Measurements from ENCODE around the gene LCE1D.

The LCE1D gene, protein sequence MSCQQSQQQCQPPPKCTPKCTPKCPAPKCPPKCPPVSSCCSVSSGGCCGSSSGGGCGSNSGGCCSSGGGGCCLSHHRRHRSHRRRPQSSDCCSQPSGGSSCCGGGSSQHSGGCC

DNA sequence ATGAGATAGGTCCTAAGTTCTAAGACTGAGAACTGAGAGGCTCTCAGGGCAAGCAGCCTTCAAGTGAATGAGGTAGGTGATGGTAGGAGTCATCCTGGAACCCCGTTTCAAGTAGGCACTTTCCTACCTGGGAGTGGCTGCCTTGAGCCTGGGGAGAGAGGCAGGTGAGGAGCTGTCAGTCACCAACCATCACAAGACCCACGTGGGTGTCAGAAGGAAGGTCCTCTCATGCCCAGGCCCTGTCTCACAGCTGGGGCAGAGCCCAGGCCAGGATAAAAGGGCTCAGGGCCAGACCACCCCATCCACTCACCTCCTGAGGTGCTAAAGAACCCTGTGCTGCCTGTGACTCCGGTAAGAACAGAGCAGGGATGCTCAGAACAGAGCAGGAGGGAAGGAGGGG, at the start of gene LCE1D:
Gene LCE1D, plus strand, starts transcription at position 301 of the 400 bp plus-strand sequence. CDS start 1,074 bp downstream, outside the sequence.
- DNase-seq (ENCODE audit: low read depth in 3 of 3): no peak

DNA sequence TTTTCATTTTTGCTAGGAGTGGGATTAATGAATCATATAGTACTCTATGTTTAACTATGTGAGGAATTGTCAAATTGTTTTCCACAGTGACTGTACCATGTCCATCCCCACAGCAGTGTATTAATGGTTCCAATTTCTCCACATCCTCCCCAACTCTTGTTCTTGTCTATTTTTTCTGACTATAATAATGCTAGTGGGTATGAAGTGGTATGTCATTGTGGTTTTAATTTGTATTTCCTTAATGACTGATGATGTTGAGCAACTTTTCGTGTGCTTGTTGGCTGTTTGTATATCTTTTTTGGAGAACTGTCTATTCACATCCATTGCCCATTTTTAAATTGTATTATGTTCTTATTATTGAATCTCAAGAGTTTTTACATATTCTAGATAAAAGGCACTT, 48.7 kb upstream of the LCE1D start:
- no peak for DNase-seq (ENCODE audit: low read depth in 3 of 3)

DNA sequence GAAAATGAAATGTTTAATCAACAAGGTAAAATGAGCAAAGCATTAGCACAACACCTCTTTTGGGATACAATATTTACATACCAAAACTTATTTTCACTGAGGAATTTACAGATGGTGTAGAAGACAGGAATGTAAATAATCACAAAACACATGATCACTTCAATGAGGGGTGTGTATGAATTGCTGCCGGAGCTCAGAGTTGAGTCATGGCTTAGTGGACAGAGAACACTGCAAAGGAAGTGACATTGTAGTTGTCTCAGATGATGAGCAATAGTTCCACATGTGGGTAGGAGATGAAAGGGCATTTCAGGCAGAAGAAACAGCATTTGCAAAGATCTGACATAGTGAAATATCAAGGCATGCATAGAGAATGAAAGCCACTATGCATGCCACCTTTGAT, 44.3 kb upstream of the LCE1D start:
- no peak for DNase-seq (ENCODE audit: low read depth in 3 of 3)

DNA sequence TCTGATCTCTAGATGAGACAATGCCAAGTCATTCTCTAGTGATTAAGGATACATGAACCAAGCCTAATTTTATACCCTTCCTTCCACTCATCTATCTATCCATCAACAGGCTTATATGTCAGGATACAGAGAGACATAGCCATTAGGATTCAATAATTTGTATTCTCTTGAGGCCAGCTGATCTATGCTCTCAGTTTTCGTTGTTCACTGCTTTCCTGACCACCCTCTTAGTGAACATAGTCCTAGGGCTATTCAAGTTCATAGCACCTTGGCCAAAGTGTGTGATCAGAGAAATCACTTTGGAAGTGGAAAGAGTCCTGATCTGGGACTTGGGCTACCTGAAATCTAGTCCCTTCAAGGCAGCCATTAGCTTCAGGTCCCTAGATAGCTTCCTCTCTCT, 42.9 kb upstream of the LCE1D start:
- DNase-seq (ENCODE audit: low read depth in 3 of 3): no peak

DNA sequence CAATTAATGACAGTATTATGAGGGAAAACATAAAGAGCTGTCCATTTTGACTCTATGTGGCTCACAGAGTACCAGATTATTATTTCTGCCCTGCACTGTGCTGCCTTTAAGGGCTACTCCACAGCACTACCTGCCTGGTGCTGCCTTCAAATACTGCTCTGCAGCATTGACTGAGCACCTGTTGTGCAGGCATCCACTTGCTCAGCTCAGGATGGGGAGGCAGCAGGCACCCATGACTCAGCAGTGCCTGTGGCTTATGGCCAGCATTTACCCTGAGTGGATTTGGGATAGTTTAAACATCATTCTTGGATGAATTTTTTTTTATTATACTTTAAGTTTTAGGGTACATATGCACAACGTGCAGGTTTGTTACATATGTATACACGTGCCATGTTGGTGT, 39.6 kb upstream of the LCE1D start:
- no peak for DNase-seq (ENCODE audit: low read depth in 3 of 3)

DNA sequence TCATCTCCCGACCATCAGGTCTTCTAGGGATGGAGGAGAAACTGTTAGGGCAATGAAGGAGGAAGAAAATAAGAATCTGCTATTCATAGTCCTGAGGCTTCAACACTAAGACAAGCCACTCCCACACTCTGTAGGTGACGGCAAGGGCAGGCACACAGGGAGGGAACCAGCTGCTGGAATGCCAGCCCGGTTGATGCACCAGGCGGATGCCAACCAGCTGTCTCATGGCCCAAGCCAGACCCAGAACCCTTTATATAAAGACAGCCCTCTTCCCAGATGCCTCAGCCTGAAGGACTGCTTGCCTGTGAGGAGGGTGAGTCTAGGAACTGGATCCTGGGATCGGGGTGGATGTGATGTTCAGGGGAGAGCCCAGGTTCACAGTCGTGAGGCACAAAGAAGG, 38.8 kb upstream of the LCE1D start, which contains the start of gene KPRP:
Gene KPRP, plus strand, starts transcription at position 279 of the 400 bp plus-strand sequence. CDS start 1,564 bp downstream, outside the sequence.
- no peak for DNase-seq (ENCODE audit: low read depth in 3 of 3)

DNA sequence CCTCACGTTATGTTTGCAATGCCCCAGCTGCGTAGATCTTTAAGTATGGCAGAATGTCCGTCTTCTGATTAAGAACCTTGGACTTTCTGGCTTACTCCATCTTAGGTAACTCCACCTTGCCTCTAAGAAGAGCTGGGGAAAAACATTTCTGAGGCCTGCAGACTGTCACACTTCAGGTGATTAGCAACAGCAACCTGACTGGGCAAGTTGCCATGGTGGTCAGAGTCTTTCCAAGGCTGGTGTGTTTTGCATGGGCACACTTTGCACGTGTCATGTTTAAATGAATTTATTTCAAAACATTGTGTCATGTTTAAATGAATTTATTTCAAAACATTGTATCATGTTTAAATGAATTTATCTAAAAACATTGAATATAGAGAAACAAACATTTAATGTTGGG, 37.9 kb upstream of the LCE1D start:
- no peak for DNase-seq (ENCODE audit: low read depth in 3 of 3)

DNA sequence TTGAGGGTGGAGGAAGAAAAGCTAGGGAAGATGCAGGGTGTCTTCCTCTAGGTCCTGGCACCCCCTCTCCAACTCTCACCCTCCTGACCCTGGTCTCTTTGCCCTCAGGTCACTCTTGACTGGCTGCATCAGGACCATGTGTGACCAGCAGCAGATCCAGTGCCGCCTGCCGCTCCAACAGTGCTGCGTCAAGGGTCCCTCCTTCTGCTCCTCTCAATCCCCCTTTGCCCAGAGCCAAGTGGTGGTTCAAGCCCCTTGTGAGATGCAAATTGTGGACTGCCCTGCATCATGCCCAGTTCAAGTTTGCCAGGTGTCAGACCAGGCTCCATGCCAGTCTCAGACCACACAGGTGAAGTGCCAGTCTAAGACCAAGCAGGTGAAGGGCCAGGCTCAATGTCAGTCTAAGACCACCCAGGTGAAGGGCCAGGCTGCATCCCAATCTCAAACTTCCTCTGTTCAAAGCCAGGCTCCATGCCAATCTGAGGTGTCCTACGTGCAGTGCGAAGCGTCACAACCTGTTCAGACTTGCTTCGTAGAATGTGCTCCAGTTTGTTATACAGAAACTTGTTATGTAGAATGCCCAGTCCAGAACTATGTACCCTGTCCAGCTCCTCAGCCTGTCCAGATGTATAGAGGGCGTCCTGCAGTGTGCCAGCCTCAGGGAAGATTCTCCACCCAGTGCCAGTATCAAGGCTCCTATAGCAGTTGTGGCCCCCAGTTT, 36.9 kb upstream of the LCE1D start:
- no peak for DNase-seq (ENCODE audit: low read depth in 3 of 3)

DNA sequence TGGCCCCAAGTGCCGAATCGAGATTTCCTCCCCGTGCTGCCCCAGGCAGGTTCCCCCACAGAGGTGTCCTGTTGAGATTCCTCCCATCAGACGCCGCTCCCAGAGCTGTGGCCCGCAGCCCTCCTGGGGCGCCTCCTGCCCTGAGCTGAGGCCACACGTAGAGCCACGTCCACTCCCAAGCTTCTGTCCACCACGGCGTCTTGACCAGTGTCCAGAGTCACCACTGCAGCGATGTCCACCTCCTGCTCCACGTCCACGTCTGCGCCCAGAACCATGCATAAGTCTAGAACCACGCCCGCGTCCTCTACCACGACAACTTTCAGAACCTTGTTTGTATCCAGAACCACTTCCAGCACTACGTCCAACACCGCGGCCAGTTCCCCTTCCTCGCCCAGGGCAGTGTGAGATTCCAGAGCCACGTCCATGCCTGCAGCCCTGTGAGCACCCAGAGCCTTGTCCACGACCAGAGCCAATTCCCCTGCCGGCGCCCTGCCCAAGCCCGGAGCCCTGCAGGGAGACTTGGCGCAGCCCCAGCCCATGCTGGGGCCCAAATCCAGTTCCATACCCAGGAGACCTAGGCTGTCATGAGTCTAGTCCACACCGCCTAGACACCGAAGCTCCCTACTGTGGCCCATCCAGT, 35.9 kb upstream of the LCE1D start:
- DNase-seq (ENCODE audit: low read depth in 3 of 3): no peak

DNA sequence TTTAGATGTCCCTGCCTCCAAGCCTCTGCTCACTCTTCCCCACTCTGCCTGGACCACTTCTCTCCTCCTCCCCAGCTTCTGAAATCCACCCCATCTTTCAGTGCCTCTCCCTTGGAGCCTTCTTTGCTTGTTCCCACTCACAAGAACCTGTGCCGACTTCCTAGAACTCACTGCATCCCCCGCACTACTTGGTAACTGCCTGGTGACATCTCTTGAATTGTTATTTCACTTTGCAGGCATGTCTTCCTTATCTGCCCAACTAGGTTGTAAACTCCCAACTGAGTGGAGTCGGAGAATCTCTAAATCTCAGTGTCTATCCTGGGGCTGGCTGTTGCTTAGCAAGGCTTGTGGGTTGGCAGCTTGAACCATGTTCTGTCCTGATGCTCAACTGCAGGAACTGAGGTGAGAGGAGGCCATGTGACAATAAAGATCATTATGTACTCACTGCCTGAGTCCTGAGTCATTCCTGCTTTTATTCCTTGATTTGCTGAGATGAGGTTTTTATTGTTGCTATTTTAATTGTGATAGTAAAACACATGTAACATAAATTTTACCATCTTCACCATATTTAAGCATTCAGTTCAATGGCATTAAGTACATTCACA, 34.8 kb upstream of the LCE1D start:
- no peak for DNase-seq (ENCODE audit: low read depth in 3 of 3)

DNA sequence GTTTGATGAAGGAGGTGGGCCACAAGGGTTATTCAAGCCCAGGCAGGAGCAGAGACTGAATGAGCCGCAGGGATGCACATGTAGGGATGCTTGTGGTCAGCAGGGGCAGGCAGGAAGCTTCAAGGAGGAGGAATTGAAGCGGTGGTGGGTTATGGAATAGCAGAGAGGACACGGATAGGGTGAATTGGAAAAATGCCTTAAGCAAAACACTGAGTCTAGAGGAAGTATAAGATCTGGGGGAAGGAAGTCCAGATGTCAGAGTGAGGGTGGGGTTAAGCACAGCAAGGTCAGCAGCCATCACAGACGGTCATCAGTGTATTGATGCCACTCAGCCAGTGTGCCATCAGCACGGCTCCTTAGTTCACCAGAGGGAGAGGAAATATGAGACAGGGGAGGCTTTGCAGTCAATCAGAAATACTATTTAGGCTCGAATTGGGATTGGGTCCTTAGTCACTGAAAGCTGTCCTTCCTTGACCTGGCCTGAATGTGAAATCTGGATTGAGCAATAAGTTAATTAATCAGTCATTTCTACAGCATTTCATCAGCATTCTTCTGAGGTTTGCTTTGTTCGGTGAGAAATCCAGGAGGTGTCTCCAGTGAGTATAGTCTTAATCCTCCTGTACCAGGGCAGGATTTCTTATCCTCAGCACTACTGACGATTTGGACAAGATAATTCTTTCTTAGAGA, 27.5 kb upstream of the LCE1D start:
- DNase-seq (ENCODE audit: low read depth in 3 of 3): no peak

DNA sequence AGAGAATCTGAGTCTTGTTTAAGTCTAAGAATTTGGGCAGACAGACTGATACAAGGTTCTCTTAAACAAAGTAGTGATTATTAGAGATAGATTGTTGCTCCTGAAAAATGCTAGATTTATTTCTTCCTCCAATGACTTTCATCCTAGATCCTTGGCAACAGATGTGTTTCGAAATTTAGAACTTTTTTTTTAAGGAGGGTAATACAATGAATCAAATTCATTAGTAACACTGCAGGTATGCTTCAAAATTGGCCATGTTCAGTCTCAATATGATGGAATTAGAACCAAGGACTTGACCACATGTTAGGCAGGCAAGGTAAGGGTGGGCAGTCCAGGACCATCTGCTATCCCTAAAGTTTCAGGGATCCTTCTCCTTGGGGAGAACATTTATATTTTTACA, 26.1 kb upstream of the LCE1D start:
- DNase-seq (ENCODE audit: low read depth in 3 of 3): no peak

DNA sequence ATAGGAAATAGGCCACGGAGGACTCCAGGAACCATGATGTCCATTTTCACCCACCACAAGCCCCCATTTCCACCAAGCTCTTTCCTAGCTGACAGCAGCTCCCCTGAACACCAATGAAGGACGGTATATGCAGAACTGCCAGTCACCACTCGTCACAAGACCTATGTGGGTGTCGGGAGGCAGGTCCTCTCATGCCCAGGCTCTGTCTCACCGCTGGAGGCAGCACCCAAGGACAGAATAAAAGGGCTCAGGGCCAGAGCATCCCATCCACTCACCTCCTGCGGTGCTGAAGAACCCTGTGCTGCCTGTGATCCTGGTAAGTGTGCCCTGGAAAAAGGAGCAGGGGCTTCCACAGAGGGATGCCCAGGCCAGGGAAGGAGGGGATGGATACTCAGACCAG, 21.6 kb upstream of the LCE1D start, which contains the start of gene LCE1F:
Gene LCE1F, plus strand, starts transcription at position 266 of the 400 bp plus-strand sequence. CDS start 1,232 bp downstream, outside the sequence.
- no peak for DNase-seq (ENCODE audit: low read depth in 3 of 3)

DNA sequence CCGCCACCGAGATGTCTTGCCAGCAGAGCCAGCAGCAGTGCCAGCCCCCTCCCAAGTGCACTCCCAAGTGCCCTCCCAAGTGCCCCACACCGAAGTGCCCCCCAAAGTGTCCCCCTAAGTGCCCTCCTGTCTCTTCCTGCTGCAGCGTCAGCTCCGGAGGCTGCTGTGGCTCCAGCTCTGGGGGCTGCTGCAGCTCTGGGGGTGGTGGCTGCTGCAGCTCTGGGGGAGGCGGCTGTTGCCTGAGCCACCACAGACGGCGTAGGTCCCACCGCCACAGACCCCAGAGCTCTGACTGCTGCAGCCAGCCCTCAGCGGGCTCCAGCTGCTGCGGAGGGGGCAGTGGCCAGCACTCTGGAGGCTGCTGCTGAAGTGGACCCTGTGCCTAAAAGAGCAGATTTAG, 20.2 kb upstream of the LCE1D start:
- DNase-seq (ENCODE audit: low read depth in 3 of 3): no peak

DNA sequence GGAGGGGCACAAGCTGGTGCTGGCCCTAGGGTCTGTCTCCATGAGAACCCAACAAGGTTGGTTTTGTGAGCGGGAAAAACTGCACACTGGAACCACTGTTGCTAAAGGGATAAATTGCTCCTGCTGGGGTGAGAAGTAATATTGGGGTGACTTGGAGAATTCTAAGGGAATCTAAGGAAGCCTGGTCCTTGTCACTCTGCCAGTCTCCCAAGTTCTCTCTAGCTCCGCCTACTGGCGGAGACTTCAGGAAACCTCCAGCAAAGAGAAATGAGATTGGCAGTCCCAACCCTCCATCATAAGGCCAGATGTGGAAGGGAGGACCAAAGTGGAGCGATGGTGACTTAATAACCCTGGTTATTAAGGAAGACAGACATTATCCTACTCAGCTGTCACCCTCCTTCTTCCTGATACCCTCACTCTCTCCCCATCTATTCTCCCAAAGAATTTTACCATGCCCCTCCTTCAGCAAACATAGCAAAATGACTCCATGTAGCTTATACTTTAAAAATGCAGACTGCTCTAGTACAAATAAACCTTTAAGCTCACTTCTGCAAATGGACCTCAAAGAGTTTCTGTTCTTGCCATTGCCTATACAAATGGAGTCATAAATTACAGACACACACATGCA, 18.9 kb upstream of the LCE1D start:
- no peak for DNase-seq (ENCODE audit: low read depth in 3 of 3)

DNA sequence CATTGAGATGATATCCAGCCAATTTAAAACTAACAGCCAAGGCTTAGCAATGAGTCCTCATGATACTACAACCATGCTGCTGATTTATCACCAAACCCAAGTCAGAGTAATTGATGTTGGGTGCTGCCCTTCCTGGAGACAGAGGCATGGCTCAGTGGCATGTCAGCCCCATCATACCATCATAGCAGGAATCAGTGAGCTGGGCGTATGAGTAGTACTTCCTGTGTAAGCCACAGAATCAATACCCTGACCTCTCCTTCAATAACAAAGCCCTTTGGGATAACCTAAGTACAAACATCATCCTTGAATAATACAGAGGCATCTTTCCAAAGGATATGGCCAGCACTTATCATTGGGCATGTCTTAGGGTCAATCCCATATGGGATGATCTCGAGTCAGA, 13.4 kb upstream of the LCE1D start:
- DNase-seq (ENCODE audit: low read depth in 3 of 3): no peak

DNA sequence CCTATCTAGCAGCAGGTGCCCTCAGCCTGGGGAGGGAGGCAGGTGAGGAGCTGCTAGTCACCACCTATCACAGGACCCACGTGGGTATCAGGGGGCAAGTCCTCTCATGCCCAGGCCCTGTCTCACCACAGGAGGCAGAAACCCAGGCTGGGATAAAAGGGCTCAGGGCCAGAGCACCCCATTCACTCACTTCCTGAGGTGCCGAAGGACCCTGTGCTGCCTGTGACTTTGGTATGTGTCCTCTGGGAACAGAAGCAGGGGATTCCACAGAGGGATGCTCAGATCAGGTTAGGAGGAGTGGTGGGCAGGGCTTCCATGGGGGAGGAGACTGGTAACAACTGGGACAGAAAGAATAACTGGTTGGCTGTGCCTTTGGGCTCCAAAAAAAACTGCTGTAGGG, 10.4 kb upstream of the LCE1D start, which contains the start of gene LCE1E:
Gene LCE1E, plus strand, starts transcription at position 181 of the 400 bp plus-strand sequence. CDS start 1,043 bp downstream, outside the sequence.
- DNase-seq (ENCODE audit: low read depth in 3 of 3): no peak

DNA sequence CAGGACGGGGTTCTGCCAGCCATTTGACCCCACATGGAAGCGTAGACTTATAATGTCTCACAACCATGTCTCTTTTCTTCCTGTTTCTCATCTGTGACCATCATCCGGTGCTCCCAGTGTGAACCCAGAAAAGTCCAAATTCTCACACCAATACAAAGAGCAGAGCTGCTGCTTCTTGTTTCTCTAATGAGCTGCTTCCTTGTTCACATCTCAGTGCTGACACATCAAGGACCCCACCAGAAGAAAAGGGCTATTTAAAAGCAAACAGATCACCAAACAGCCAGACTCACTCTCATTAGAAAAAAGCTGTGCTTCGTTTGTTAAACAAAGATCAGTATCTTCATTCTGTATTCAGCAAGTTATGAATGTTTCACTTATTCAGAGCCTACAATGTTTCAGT, 835 bp upstream of the LCE1D start:
- no peak for DNase-seq (ENCODE audit: low read depth in 3 of 3)

DNA sequence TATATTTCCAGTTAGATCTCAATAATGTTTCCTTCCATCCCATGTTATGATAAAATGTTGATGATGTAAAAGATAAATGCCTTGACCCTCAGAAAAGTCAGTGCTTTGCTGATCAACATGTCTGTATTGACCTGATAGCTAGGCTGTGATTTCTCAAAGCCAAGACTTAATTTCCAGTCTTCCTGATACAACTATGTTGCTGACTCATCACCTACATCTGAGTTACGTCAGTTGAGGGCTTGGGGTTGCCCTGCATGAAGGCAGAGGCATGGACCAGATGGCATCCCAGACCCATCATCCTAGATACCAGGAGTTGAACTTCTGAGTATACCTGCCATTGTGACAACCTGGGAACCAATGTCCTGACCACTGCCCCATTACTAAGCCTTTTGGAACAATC, 4.8 kb downstream of the LCE1D start:
- DNase-seq (ENCODE audit: low read depth in 3 of 3): no peak

DNA sequence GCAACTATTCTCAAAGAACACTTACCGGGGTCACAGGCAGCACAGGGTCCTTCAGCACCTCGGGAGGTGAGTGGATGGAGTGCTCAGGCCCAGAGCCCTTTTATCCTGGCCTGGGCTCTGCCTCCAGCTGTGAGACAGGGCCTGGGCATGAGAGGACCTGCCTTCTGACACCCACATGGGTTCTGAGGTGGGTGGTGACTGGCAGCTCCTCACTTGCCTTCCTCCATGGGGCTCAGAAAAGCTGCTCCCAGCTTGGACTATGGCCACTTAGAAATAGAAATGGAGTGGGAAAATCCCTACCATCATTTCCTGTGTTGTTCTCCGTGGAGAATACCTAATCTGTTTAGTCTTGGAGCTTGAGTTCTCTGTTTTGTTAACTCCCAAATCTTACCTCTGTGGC, 10.1 kb downstream of the LCE1D start, which contains the start of gene LCE1C:
Gene LCE1C, minus strand, starts transcription at position 76 of the 400 bp plus-strand sequence. CDS start 1,173 bp downstream, outside the sequence.
- no peak for DNase-seq (ENCODE audit: low read depth in 3 of 3)

DNA sequence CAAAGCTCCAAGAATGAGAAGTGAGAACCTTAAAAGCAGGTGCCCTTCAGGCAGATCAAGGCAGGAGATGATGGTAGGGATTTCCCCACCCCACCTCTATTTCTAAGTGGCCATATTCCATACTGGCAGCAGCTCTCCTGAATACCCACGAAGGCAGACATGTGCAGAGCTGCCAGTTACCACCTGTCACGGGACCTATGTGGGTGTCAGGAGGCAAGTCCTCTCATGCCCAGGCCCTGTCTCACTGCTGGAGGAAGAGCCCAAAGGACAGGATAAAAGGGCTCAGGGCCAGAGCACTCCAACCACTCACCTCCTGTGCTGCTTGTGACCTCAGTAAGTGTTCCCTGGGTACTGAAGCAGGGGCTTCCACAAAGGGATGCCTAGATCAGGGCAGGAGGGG, 14.5 kb downstream of the LCE1D start:
- no peak for DNase-seq (ENCODE audit: low read depth in 3 of 3)
